Upper lobe of left lung (tissue), 6 donors: ENCODE results near the gene SCRT2. TPM values are rescaled to one million over a fixed set of nuclear protein-coding genes. Genes with fewer than 3 reads are reported as not detected.

Experiments
- ATAC-seq, 2 donors: fragments of 200-7000 bp; cut with Tn5 transposase; one replicate each; pipeline ENCODE4 v1.9.1; 2022; ENCODE audit warnings: mild to moderate bottlenecking in 2 of 2, moderate library complexity in 2 of 2; ENCODE audit not compliant: low FRiP score in 2 of 2
- DNase-seq, 2 donors: peaks; one replicate each; pipeline ENCODE4 v3.0.0-alpha.2; 2019 to 2020
- H3K27ac ChIP-seq, 4 donors: fragments of 200-600 bp; sonication (generic); one replicate each; pipeline ENCODE4 v1.5.1; 2016 to 2019
- H3K27me3 ChIP-seq, 4 donors: fragments of 200-600 bp; sonication (generic); one replicate each; pipeline ENCODE4 v1.5.1; 2017 to 2019
- H3K36me3 ChIP-seq, 4 donors: fragments of 200-600 bp; sonication (generic); one replicate each; pipeline ENCODE4 v1.5.1; 2016 to 2019
- H3K4me1 ChIP-seq, 4 donors: fragments of 200-600 bp; sonication (generic); one replicate each; pipeline ENCODE4 v1.5.1; 2018 to 2019
- H3K4me3 ChIP-seq, 4 donors: fragments of 200-600 bp; sonication (generic); one replicate each; pipeline ENCODE4 v1.5.1; 2017 to 2019; ENCODE audit warnings: mild to moderate bottlenecking in 2 of 4, moderate library complexity in 1 of 4
- H3K9me3 ChIP-seq, 4 donors: fragments of 200-600 bp; sonication (generic); one replicate each; pipeline ENCODE4 v1.5.1; 2018 to 2019
- CTCF ChIP-seq, 6 experiments: fragments of 450-650 bp in 4 of 6; fragments of 200-600 bp in 2 of 6; sonication (generic) in 2 of 6; IDR thresholded peaks; one replicate each; pipeline ENCODE4 v1.5.1; 2016 to 2019; ENCODE audit warnings: antibody characterized with exemption in 6 of 6
- EP300 ChIP-seq, 4 donors: sonication (generic); formaldehyde crosslinking; IDR thresholded peaks; one replicate each; pipeline ENCODE4 v1.5.1; 2017; ENCODE audit warnings: antibody characterized with exemption in 4 of 4, control low read depth in 2 of 4
- POLR2A ChIP-seq, 4 donors: fragments of 450-650 bp; IDR thresholded peaks; one replicate each; pipeline ENCODE4 v1.5.1; 2016 to 2017; ENCODE audit warnings: antibody characterized with exemption in 4 of 4, mild to moderate bottlenecking in 2 of 4
- POLR2AphosphoS5 ChIP-seq, 2 donors: sonication (generic); formaldehyde crosslinking; IDR thresholded peaks; one replicate each; pipeline ENCODE4 v1.5.1; 2017; ENCODE audit warnings: antibody characterized with exemption in 2 of 2
- WGBS, 2 donors: methylation state at CpG; one replicate each; pipeline ENCODE4 v1.1.5; 2017 to 2018; 5-methylcytosine and 5-hydroxymethylcytosine counted together
- total RNA-seq, 6 donors: library from RNA; depleted of rRNA in 4 of 6; stranded (reverse); fragments of >200 nt in 4 of 6; gene quantifications; one replicate each; pipeline versions ENCODE4 v1.1.0 to v1.2.1, GENCODE V29; 2016 to 2021
- donor health status: DM: no; HTN: no; CAD: no; lungs with moderate emphysema.
- donor health status: DM: no; HTN: yes; CAD: no; lungs with severe emphysema.

SCRT2 gene
- total RNA-seq, 6 donors from 2014 or later: not detected

- no peak for TF ChIP-seq POLR2A (IDR thresholded peaks at IDR 0.05)
- no peak for TF ChIP-seq POLR2AphosphoS5 (IDR thresholded peaks at IDR 0.05)
- TF ChIP-seq EP300 (IDR thresholded peaks at IDR 0.05): no peak
- no peak for TF ChIP-seq CTCF (IDR thresholded peaks at IDR 0.05)
Measured at GRCh38 chr20:650281-650680, 25.3 kb downstream of the SCRT2 start.

GRCh38 chr20:647479-648019 is 28.1 kb downstream of the SCRT2 start:
- Histone ChIP-seq H3K36me3 (peaks cover 11 to 39% (median 25%) of the 10 kb centered on the region in 4 donors), H3K9me3 (no peaks in the 10 kb centered on the region), H3K4me3 (no peak overlapping the region), H3K27ac (no peak overlapping the region), H3K4me1 (peaks cover 14 to 37% (median 21%) of the 10 kb centered on the region in 4 donors), H3K27me3 (peaks cover 0 to 4% (median 0%) of the 10 kb centered on the region in 4 donors)
- TF ChIP-seq CTCF (IDR thresholded peaks at IDR 0.05): no peak
- no peak for TF ChIP-seq EP300 (IDR thresholded peaks at IDR 0.05)
- TF ChIP-seq POLR2AphosphoS5 (IDR thresholded peaks at IDR 0.05): no peak
- TF ChIP-seq POLR2A (IDR thresholded peaks at IDR 0.05): no peak
- 90 to 95% methylated on average over 2 of the region's 2 CpGs for WGBS, 2 donors
- no peak for DNase-seq
- no peak for ATAC-seq

More at GRCh38 chr20:650281-650680, 25.3 kb downstream of the SCRT2 start:
- Histone ChIP-seq H3K4me3 (no peak overlapping the region), H3K9me3 (no peaks in the 10 kb centered on the region), H3K4me1 (peaks cover 20 to 48% (median 28%) of the 10 kb centered on the region in 4 donors), H3K27me3 (no peaks in the 10 kb centered on the region), H3K27ac (no peak overlapping the region), H3K36me3 (peaks cover 11 to 39% (median 25%) of the 10 kb centered on the region in 4 donors)
- DNase-seq (no peak), ATAC-seq (no peak)
- 92 to 95% methylated on average over 5 of the region's 5 CpGs for WGBS, 2 donors

- Histone ChIP-seq H3K27me3 (peaks cover 0 to 7% (median 0%) of the 10 kb centered on the region in 4 donors), H3K4me1 (peaks cover 12 to 34% (median 17%) of the 10 kb centered on the region in 4 donors), H3K9me3 (no peaks in the 10 kb centered on the region), H3K27ac (no peak overlapping the region), H3K4me3 (no peak overlapping the region), H3K36me3 (peaks cover 11 to 39% (median 25%) of the 10 kb centered on the region in 4 donors)
- WGBS, 2 donors: 88 to 98% methylated on average over 2 of the region's 2 CpGs
- no peak for DNase-seq
- no peak for ATAC-seq
- no peak for TF ChIP-seq POLR2AphosphoS5 (IDR thresholded peaks at IDR 0.05)
- TF ChIP-seq EP300 (IDR thresholded peaks at IDR 0.05): no peak
- no peak for TF ChIP-seq POLR2A (IDR thresholded peaks at IDR 0.05)
- no peak for TF ChIP-seq CTCF (IDR thresholded peaks at IDR 0.05)
Measured at GRCh38 chr20:646868-647233, 28.8 kb downstream of the SCRT2 start.

GRCh38 chr20:646107-646867 is 29.3 kb downstream of the SCRT2 start:
- Histone ChIP-seq H3K36me3 (peaks cover 11 to 39% (median 25%) of the 10 kb centered on the region in 4 donors), H3K4me1 (peaks cover 8 to 28% (median 13%) of the 10 kb centered on the region in 4 donors), H3K27me3 (peaks cover 0 to 7% (median 0%) of the 10 kb centered on the region in 4 donors), H3K27ac (no peak overlapping the region), H3K4me3 (no peak overlapping the region), H3K9me3 (no peaks in the 10 kb centered on the region)
- DNase-seq (no peak), ATAC-seq (no peak)
- TF ChIP-seq CTCF (IDR thresholded peaks at IDR 0.05): no peak
- no peak for TF ChIP-seq POLR2AphosphoS5 (IDR thresholded peaks at IDR 0.05)
- TF ChIP-seq EP300 (IDR thresholded peaks at IDR 0.05): no peak
- no peak for TF ChIP-seq POLR2A (IDR thresholded peaks at IDR 0.05)
- WGBS, 2 donors: 71 to 73% methylated on average over 8 to 10 of the region's 10 CpGs
